CD1c-positive myeloid dendritic cell (primary cell): ENCODE results near the gene RBX1.
"Not testable (repeated sequence)": the region's sequence is repeated elsewhere in the genome, so short reads cannot be mapped to it uniquely, and the experiment has no call there.

ENCODE experiments used
- DNase-seq: peaks from one replicate; pipeline ENCODE4 v3.0.0-alpha.2; 2016; ENCODE audit errors: extremely low spot score

Gene RBX1

GRCh38 chr22:40972587-40972986 lies 21.4 kb downstream of the RBX1 start:
- DNase-seq, result no peak

- DNase-seq, result no peak
These were observed 22.0 kb downstream of the RBX1 start for GRCh38 chr22:40973144-40973543.

GRCh38 chr22:40975366-40975765 lies 24.2 kb downstream of the RBX1 start:
- no peak for DNase-seq

- no peak for DNase-seq
These were observed 25.9 kb downstream of the RBX1 start for GRCh38 chr22:40976866-40977700.

- no peak for DNase-seq
These were observed 28.0 kb downstream of the RBX1 start for GRCh38 chr22:40979198-40979597.

GRCh38 chr22:40979871-40980270 lies 28.7 kb downstream of the RBX1 start:
- no peak for DNase-seq

- DNase-seq, result no peak
These were observed 31.6 kb downstream of the RBX1 start for GRCh38 chr22:40982482-40983385.

- no peak for DNase-seq
These were observed 40.1 kb downstream of the RBX1 start for GRCh38 chr22:40991298-40991697.

GRCh38 chr22:40995821-40996220 lies 44.6 kb downstream of the RBX1 start:
- no peak for DNase-seq

GRCh38 chr22:40997520-40997919 lies 46.3 kb downstream of the RBX1 start:
- no peak for DNase-seq

- DNase-seq, result no peak
These were observed 48.9 kb downstream of the RBX1 start for GRCh38 chr22:41000040-41000565.

GRCh38 chr22:41000941-41001721 lies 50.0 kb downstream of the RBX1 start:
- DNase-seq, result no peak

GRCh38 chr22:41001722-41002122 lies 50.5 kb downstream of the RBX1 start:
- DNase-seq, result no peak

- not testable (repeated sequence) for DNase-seq
These were observed 51.2 kb downstream of the RBX1 start for GRCh38 chr22:41002386-41002785.

- DNase-seq, result no peak
These were observed 51.9 kb downstream of the RBX1 start for GRCh38 chr22:41003066-41003465.

GRCh38 chr22:41003976-41004375 lies 52.8 kb downstream of the RBX1 start:
- DNase-seq, result no peak

- DNase-seq, result peak; percentile 21
These were observed 58.2 kb downstream of the RBX1 start for GRCh38 chr22:41009222-41009948.

- DNase-seq, result peak; percentile 14
These were observed 63.8 kb downstream of the RBX1 start for GRCh38 chr22:41015003-41015402.

- no peak for DNase-seq
These were observed 70.0 kb downstream of the RBX1 start for GRCh38 chr22:41021061-41021612.

GRCh38 chr22:41021613-41022454 lies 70.7 kb downstream of the RBX1 start:
- peak; percentile 89 for DNase-seq
